Astrocyte of the cerebellum (primary cell): ENCODE results near the gene CRYL1.

Experiments
- DNase-seq: peaks from one replicate; pipeline ENCODE4 v3.0.0-alpha.2; 2011; ENCODE audit warnings: low read depth
- H3K4me3 ChIP-seq: 2 replicates; pipeline ENCODE4 v1.5.1; 2011; ENCODE audit warnings: mild to moderate bottlenecking, low read depth, low read length, moderate library complexity
- in situ Hi-C: cut with HindIII; loops from 2 replicates; pipeline ENCODE4 v1.10.0; 2017; ENCODE audit warnings: low sequenced_read_pairs
- TF ChIP-seq, protein P1 (sequence below): IDR thresholded peaks from 2 replicates; pipeline ENCODE4 v1.5.1; 2012; ENCODE audit warnings: low read length, low read depth, moderate library complexity, mild to moderate bottlenecking; ENCODE audit errors: missing control alignments

The CRYL1 gene

DNA sequence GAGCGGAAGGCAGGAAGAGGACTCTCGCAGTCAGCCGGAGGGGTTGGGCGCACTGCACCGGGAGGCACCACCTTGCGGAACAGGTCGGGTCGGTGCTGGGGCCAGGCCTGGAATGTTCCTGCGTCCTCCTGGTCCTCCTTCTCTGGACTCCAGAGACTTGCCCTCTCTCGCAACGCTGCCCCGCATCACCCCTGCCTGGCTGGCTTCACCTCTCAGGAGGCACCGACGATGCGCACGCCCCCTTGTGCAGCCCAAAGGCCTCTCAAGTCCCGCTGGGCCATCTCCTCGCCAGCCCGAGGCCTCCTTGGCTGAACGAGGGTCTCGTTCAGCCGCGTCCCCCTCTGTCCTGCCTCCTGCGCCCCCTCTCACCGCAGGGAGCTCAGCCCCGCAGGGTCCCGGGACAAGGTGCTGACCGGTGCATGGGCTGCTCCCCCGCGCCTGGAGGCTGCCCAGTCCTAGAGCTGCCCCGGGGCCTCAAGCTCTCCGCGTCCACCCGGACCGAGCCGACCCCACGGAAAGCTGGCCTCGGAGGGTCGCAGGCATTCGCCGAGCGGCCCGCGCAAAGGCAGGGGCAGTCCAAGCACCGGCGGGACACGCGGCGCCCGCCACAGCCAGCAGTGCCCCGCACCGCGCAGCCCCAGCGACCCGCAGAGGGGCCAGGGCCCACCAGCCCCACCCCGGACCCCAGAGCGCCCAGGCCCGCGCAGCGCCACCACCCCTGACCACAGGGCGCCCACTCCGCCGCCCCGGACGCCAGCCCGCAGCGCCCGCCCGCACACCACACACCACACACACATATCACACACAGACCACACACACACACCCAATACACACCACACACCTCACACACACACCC lies 133.8 kb downstream of the CRYL1 start:
- DNase-seq = no peak
- no peak overlapping the region for H3K4me3 ChIP-seq
- in situ Hi-C loops = no loop called here
- TF ChIP-seq, protein P1, sequence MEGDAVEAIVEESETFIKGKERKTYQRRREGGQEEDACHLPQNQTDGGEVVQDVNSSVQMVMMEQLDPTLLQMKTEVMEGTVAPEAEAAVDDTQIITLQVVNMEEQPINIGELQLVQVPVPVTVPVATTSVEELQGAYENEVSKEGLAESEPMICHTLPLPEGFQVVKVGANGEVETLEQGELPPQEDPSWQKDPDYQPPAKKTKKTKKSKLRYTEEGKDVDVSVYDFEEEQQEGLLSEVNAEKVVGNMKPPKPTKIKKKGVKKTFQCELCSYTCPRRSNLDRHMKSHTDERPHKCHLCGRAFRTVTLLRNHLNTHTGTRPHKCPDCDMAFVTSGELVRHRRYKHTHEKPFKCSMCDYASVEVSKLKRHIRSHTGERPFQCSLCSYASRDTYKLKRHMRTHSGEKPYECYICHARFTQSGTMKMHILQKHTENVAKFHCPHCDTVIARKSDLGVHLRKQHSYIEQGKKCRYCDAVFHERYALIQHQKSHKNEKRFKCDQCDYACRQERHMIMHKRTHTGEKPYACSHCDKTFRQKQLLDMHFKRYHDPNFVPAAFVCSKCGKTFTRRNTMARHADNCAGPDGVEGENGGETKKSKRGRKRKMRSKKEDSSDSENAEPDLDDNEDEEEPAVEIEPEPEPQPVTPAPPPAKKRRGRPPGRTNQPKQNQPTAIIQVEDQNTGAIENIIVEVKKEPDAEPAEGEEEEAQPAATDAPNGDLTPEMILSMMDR = no peak

DNA sequence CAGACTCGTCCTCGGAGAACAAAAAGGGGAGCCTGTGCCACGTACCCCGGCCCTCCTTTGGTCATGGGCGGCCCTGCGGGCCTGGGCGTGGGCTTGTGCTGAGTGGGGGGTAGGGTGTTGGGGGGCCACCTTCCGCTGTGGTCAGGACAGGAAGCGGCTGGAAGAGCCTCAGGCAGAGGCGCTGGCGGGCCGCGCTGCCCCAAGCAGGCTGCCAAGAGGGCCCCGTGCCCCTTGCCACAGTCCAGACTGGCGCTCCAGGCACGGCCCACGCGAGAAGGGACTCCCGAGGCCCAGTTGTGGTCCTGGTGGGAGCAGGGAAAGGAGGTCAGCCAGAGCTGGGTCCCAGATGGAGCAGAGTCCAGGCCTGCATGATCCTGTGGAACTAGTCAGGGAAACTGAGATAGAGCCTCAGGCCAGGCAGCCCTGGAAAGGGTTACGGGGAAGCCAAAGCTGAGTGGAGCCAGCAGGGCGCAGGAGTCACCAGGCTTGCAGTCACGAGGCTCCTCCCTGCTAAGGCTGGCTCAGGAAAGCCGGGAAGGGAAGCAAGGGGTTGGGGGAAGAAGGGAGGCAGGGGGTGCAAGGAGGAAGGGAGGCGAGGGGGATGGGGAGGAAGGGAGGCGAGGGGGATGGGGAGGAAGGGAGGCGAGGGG lies 135.0 kb downstream of the CRYL1 start:
- TF ChIP-seq, protein P1 = no peak
- DNase-seq = no peak
- in situ Hi-C loops = no loop called here
- no peak overlapping the region for H3K4me3 ChIP-seq

DNA sequence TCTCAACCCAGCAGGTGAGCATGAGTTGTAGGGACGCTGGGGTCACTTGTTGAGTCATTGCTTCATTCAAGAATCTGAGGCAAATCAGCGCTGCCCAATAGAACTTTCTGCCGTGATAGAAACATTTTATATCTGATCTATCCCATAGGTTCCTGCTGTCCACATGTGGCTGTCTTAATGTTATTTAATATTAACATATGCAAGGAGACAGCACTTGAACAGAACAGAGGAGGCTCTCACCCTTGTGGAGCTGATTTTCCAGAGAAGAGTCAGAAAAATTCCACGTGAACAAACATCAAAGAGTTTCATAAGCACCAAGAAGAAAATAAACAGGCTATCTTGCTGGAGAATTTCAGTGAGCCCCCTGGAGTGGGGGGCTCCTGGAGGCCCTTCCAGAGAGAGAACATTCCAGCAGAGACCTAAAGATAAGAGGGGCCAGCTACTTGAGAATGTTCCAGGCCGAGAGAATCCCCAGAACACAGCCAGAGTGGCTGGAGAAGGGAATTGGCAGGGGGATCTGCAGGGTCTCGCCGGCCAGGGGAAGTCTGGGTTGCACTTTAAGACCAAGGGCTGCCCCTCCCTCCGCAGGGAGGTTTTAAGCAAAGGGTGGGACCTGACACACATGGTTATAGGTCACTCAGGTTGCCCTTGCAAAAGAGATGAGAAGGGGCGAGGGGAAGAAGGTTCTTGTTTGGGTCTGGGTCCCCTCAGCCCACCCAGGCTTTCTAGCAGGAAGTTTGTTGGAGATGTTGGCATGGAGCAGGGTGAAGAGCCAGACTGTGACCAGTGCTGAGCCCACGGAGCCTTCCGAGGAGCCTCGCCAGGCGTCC lies 135.7 kb downstream of the CRYL1 start:
- no peak overlapping the region for H3K4me3 ChIP-seq
- no peak for DNase-seq
- TF ChIP-seq, protein P1 = no peak
- in situ Hi-C loops = no loop called here

DNA sequence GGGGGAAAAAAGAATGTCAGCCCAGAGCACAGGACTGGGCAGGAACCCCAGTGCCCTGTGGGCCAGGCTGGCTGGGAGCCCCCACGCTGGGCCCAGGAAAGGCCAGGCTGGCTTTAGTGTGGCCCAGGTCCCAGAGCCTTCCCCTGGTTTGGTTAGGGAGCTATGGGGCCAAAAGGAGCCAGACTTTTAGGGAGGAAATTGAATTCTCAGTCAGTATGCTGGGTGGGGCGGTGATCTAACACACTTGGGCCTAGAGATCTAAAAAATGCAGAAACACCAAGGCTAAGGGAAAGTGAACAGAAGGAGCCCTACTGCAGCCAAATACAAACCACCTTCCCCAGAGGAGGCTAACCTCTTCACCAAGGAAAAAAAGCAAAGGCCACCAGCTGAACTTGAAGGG lies 137.5 kb downstream of the CRYL1 start:
- TF ChIP-seq, protein P1 = no peak
- no peak for DNase-seq
- in situ Hi-C loops = no loop called here
- H3K4me3 ChIP-seq = no peak overlapping the region

DNA sequence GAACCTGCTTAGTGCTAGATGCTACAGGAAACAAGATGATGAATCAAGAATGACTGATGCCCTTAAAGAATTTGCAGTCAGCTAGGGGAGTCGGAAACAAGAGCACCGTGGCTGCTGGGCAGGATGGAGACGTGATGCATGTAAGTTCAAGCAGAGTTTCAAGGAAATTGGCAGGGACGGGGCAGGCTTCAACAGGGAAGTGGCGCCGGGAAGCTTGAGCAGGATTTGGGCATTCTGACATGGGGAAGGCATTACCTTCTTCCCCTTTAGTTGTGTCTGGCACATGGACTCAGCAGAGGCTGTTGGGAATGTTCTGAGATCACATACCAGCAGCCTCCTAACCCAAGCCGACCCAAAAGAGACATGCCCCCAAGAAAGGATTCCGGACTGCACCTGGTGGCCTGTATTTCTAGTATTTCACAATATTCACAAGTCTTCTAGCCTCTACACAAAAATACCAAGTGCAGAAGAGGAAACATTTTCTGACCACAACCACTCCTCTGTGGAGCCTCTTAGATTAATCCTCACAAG lies 138.2 kb downstream of the CRYL1 start:
- H3K4me3 ChIP-seq = no peak overlapping the region
- in situ Hi-C loops = no loop called here
- TF ChIP-seq, protein P1 = no peak
- DNase-seq = no peak

DNA sequence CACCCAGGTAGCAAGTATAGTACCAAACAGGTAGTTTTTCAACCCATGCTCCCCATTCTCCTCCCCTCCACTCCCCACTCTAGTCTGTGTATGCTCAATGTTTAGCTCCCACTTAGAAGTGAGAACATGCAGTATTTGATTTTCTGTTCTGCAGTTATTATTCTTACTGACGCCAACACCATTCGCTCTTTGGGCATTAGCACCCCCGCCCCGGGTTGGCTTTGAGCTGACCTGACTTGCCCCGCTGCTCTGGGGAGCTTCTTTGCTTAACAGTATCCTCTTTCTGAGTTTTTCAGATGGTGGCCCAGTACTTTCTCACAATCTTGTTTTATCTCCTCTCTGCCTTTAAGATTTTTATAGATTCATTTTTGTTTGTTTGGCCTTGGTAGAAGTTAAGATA lies 138.7 kb downstream of the CRYL1 start:
- TF ChIP-seq, protein P1 = no peak
- in situ Hi-C loops = no loop called here
- H3K4me3 ChIP-seq = no peak overlapping the region
- DNase-seq = no peak
